ENCODE measurements around the gene NDUFS6.

The NDUFS6 gene

GRCh38 chr5:1831257-1831656, 30.1 kb downstream of the NDUFS6 start:
- no peak overlapping the region for H3K4me3 ChIP-seq (ENCODE audit: low read depth, low read length)
- TF ChIP-seq, protein P1, sequence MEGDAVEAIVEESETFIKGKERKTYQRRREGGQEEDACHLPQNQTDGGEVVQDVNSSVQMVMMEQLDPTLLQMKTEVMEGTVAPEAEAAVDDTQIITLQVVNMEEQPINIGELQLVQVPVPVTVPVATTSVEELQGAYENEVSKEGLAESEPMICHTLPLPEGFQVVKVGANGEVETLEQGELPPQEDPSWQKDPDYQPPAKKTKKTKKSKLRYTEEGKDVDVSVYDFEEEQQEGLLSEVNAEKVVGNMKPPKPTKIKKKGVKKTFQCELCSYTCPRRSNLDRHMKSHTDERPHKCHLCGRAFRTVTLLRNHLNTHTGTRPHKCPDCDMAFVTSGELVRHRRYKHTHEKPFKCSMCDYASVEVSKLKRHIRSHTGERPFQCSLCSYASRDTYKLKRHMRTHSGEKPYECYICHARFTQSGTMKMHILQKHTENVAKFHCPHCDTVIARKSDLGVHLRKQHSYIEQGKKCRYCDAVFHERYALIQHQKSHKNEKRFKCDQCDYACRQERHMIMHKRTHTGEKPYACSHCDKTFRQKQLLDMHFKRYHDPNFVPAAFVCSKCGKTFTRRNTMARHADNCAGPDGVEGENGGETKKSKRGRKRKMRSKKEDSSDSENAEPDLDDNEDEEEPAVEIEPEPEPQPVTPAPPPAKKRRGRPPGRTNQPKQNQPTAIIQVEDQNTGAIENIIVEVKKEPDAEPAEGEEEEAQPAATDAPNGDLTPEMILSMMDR (IDR thresholded peaks at IDR 0.05; ENCODE audit: borderline replicate concordance, insufficient read depth, low read depth, low read length): no peak

DNA sequence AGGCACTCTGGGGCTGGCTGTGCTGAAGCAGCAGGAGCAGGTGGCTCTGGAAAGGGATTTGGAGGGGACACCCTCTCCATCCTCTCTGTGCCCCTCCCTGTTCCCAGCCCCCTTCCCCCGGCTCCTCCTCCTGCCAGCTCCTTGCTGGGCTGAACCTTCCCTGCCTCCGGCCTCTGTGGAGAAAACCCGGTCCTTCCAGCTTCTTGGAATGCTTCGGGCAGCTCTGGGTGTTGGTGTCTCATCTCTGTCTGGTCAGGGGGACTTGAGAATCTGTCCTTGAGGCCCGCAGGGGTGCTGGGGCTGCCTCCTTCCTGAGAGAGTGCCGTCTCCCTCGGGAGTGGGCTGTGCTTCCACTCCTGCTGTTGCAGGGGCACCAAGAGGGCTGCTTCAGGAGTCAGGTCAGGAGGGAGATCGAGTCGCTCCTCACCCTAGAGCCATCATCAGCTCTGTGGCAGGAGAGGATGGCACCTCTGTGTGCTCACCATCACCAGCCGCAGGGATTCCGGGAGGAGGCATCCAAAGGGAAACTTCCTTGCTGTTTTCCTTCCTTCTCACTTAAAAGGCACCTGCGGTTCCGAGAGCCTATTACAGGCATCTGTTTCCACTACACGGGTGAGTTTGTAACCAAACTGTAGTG, 30.6 kb downstream of the NDUFS6 start:
- TF ChIP-seq, protein P1 (IDR thresholded peaks at IDR 0.05; ENCODE audit: borderline replicate concordance, insufficient read depth, low read depth, low read length): no peak
- no peak overlapping the region for H3K4me3 ChIP-seq (ENCODE audit: low read depth, low read length)

- no peak overlapping the region for H3K4me3 ChIP-seq (ENCODE audit: low read depth, low read length)
- TF ChIP-seq, protein P1 (IDR thresholded peaks at IDR 0.05; ENCODE audit: borderline replicate concordance, insufficient read depth, low read depth, low read length): no peak
Observed at GRCh38 chr5:1832511-1833250, 31.5 kb downstream of the NDUFS6 start.

DNA sequence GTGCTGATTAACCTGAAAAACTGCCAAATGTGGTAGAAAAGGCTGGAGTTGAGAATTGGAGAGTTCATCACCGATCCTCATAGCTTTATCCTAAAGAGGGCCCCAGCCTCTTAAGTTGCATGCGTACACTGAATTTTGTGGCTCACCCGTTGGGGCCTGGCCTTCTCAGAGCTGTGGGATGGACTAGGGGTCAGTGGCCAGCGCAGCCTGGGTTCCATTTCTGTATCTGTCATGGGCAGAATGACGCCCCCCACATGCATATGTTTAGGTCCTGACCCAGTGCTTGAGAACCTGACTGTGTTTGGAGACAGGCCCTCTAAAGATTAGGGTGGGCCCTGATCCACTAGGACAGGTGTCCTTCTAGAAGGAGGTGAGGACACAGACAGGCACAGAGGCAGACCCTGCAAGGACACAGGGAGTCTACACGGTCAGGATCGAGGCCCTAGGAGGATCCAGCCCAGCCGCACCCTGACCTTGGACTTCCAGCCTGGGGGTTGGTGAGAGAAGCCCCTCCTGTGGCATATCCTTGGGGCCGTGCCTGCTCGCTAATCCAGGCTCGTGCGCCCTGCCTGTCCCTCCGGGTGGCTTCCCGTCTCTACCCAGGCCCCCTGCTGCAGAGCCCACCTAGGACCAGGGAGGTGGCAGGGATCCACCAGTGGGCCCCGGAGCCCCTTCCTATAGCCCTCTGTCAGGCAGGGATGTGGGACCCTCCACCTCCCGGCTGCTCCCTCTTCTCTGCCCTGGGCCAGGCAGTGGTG, 32.2 kb downstream of the NDUFS6 start:
- TF ChIP-seq, protein P1 (IDR thresholded peaks at IDR 0.05; ENCODE audit: borderline replicate concordance, insufficient read depth, low read depth, low read length): no peak

GRCh38 chr5:1834022-1834551, 32.9 kb downstream of the NDUFS6 start:
- no peak overlapping the region for H3K4me3 ChIP-seq (ENCODE audit: low read depth, low read length)
- TF ChIP-seq, protein P1 (IDR thresholded peaks at IDR 0.05; ENCODE audit: borderline replicate concordance, insufficient read depth, low read depth, low read length): no peak

More for the DNA sequence above, 32.2 kb downstream of the NDUFS6 start:
- no peak overlapping the region for H3K4me3 ChIP-seq (ENCODE audit: low read depth, low read length)

- TF ChIP-seq, protein P1 (IDR thresholded peaks at IDR 0.05; ENCODE audit: borderline replicate concordance, insufficient read depth, low read depth, low read length): no peak
- no peak overlapping the region for H3K4me3 ChIP-seq (ENCODE audit: low read depth, low read length)
Observed at GRCh38 chr5:1834721-1835429, 33.7 kb downstream of the NDUFS6 start.

All from GM12875 (cell line).